ENCODE measurements around the gene CACNA2D3. TPM values are rescaled to one million over a fixed set of nuclear protein-coding genes. Genes with fewer than 3 reads are reported as not detected.

The CACNA2D3 gene
- total and polyA plus RNA-seq, 12 donors: 0.26 to 13.7 (median 2.8) TPM; not detected in 1

DNA sequence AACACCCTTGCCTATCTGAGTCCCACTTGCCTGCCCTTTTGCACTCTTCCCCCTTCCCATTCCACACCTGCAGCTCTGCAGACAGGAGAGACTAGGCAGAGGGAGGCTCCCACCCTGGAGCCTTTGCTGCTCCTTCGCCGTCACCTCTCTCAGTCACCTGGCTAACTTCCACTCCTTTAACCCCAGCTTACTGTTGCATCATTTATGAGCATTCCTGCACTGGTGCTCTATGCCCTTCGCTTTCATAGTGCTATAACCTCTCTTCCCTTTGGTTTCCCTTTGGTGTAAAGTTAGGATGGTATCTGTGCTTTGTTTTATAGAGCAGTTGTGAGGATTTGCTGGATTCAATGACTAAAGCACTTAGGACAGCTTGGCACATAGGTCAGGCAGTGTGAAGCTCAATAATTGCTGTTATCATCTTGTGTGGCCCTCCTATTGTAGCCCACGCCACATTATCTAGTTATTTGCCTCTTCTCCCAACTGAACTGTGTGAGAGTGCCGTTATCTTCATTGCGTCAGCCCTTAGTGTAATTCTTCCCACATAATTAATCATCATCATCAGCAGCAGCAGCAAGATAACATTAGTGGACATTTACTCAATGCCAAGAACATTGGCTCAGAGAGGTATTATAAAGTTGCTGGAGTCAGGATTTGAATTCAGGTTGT lies 253.9 kb downstream of the CACNA2D3 start:
- H3K27ac ChIP-seq: no peak overlapping the region
- H3K27me3 ChIP-seq: no peaks in the 10 kb centered on the region
- no peak for DNase-seq
- WGBS, 4 donors: 66 to 78% (median 67%) methylated on average over 6 of the region's 6 CpGs
- H3K4me1 ChIP-seq (replicated peaks in 1 of 2): no peaks in the 10 kb centered on the region
- intact Hi-C loops (cut with DNase I): loop anchor here in 1 of 2 donors (10.0 kb wide), 1 partner anchor 441 kb away; no protein-coding TSS in a partner anchor
- TF ChIP-seq, protein P1, sequence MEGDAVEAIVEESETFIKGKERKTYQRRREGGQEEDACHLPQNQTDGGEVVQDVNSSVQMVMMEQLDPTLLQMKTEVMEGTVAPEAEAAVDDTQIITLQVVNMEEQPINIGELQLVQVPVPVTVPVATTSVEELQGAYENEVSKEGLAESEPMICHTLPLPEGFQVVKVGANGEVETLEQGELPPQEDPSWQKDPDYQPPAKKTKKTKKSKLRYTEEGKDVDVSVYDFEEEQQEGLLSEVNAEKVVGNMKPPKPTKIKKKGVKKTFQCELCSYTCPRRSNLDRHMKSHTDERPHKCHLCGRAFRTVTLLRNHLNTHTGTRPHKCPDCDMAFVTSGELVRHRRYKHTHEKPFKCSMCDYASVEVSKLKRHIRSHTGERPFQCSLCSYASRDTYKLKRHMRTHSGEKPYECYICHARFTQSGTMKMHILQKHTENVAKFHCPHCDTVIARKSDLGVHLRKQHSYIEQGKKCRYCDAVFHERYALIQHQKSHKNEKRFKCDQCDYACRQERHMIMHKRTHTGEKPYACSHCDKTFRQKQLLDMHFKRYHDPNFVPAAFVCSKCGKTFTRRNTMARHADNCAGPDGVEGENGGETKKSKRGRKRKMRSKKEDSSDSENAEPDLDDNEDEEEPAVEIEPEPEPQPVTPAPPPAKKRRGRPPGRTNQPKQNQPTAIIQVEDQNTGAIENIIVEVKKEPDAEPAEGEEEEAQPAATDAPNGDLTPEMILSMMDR (IDR thresholded peaks at IDR 0.05): no peak
- TF ChIP-seq POLR2A (IDR thresholded peaks at IDR 0.05): no peak
- no peaks in the 10 kb centered on the region for H3K36me3 ChIP-seq (replicated peaks in 1 of 2)
- H3K4me3 ChIP-seq: no peak overlapping the region
- no peaks in the 10 kb centered on the region for H3K9me3 ChIP-seq (replicated peaks in 1 of 3)

- 39 to 74% (median 55%) methylated on average over 4 of the region's 4 CpGs for WGBS, 4 donors
- intact Hi-C loops (cut with DNase I): loop anchor here in 1 of 2 donors (10.0 kb wide), 1 partner anchor 442 kb away; no protein-coding TSS in a partner anchor
Observed at GRCh38 chr3:54376939-54377578, 254.7 kb downstream of the CACNA2D3 start.

DNA sequence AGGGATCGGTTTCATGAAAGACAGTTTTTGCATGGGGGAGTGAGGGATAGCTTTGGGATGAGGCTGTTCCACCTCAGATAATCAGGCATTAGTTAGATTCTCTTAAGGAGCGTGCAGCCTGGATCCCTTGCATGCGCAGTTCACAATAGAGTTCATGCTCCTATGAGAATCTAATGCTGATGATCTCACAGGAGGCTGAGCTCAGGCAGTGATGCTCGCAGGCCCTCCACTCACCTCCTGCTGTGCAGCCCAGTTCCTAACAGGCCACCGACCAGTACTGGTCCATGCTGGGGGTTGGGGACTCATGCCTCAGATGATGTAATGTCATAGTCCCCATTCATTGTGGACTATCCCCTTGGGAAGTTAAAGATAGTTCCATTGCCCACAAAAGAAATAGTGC lies 255.8 kb downstream of the CACNA2D3 start:
- H3K27me3 ChIP-seq: no peaks in the 10 kb centered on the region
- DNase-seq: no peak
- H3K4me1 ChIP-seq (replicated peaks in 1 of 2): no peaks in the 10 kb centered on the region
- H3K9me3 ChIP-seq (replicated peaks in 1 of 3): no peaks in the 10 kb centered on the region
- no peak for TF ChIP-seq POLR2A (IDR thresholded peaks at IDR 0.05)
- TF ChIP-seq, protein P1 (IDR thresholded peaks at IDR 0.05): no peak
- 72 to 94% (median 89%) methylated on average over 3 to 5 of the region's 5 CpGs for WGBS, 4 donors
- no peaks in the 10 kb centered on the region for H3K36me3 ChIP-seq (replicated peaks in 1 of 2)
- H3K27ac ChIP-seq: no peak overlapping the region
- H3K4me3 ChIP-seq: no peak overlapping the region
- intact Hi-C loops (cut with DNase I): loop anchor here in 1 of 2 donors (10.0 kb wide), 1 partner anchor 443 kb away; no protein-coding TSS in a partner anchor

More at GRCh38 chr3:54376939-54377578, 254.7 kb downstream of the CACNA2D3 start:
- no peak for DNase-seq
- no peak for TF ChIP-seq POLR2A (IDR thresholded peaks at IDR 0.05)
- TF ChIP-seq, protein P1 (IDR thresholded peaks at IDR 0.05): no peak
- H3K27ac ChIP-seq: no peak overlapping the region
- no peaks in the 10 kb centered on the region for H3K9me3 ChIP-seq (replicated peaks in 1 of 3)
- no peaks in the 10 kb centered on the region for H3K27me3 ChIP-seq
- no peak overlapping the region for H3K4me3 ChIP-seq
- H3K36me3 ChIP-seq (replicated peaks in 1 of 2): no peaks in the 10 kb centered on the region
- no peaks in the 10 kb centered on the region for H3K4me1 ChIP-seq (replicated peaks in 1 of 2)

DNA sequence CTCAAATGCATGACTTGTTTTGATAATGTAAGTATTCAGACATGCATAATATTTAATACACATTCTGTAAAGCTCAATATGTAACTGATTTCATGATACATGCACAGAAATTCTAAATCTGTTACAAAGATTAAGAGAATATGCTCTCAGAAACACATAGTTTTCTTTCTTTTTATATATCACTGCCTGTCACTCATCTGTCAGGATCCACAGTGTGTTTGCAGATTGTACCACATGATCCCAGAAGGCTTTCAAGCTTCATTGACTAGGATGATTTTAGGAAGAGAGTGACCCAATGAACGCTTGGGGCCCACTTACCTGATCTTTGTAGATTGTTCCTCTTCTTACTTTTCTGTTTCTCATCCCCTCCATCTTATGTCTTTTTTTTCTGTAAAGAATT lies 261.9 kb downstream of the CACNA2D3 start:
- WGBS, 4 donors: 73 to 90% (median 82%) methylated on average over 1 of the region's 1 CpG

More for the DNA sequence above, 261.9 kb downstream of the CACNA2D3 start:
- Histone ChIP-seq H3K27ac (no peak overlapping the region), H3K4me1 (replicated peaks in 1 of 2) (no peaks in the 10 kb centered on the region), H3K36me3 (replicated peaks in 1 of 2) (no peaks in the 10 kb centered on the region), H3K9me3 (replicated peaks in 1 of 3) (no peaks in the 10 kb centered on the region), H3K27me3 (no peaks in the 10 kb centered on the region), H3K4me3 (no peak overlapping the region)
- intact Hi-C loops (cut with DNase I): no loop called here
- TF ChIP-seq, protein P1 (IDR thresholded peaks at IDR 0.05): no peak
- no peak for TF ChIP-seq POLR2A (IDR thresholded peaks at IDR 0.05)
- DNase-seq: no peak
